GM12878 (cell line): ENCODE measurements around the gene SHD. TPM values are rescaled to one million over a fixed set of nuclear protein-coding genes. Genes with fewer than 3 reads are reported as not detected.

Experiments used
- ATAC-seq: fragments of 200-7000 bp; cut with Tn5 transposase; 3 replicates; pipeline ENCODE4 v1.9.1; 2020; ENCODE audit warnings: mild to moderate bottlenecking, moderate library complexity
- BruUV-seq: library from RNA; stranded (reverse); fragments of 400-500 nt; replicated peaks from 2 replicates; lab custom pipeline; 2021; lab: Mats Ljungman, UMichigan
- CTCF ChIA-PET: fragments of 300-600 bp; sonication (Branson Sonifier 250); formaldehyde crosslinking; extraction: SDS; loops from one replicate; lab custom pipeline; 2021; ENCODE audit warnings: inconsistent platforms; lab: Yijun Ruan, JAX
- POLR2A ChIA-PET: fragments of 350-600 bp; formaldehyde crosslinking; extraction: SDS; loops from one replicate; lab custom pipeline; 2021; ENCODE audit warnings: inconsistent platforms; lab: Charles Lee
- RAD21 ChIA-PET: fragments of 300-600 bp; sonication (Branson Sonifier 250); formaldehyde crosslinking; loops from one replicate; lab custom pipeline; 2023; ENCODE audit warnings: antibody characterized with exemption; ENCODE audit not compliant: unreplicated experiment; lab: Charles Lee
- SMC1A ChIA-PET: fragments of 300-600 bp; sonication (Branson Sonifier 250); formaldehyde crosslinking; loops from one replicate; lab custom pipeline; 2023; ENCODE audit not compliant: unreplicated experiment, uncharacterized antibody; lab: Charles Lee
- DNase-seq: peaks from one replicate; pipeline ENCODE4 v3.0.0-alpha.2; 2011; ENCODE audit warnings: low read depth, low spot score
- FAIRE-seq: peaks from 3 replicates; lab custom pipeline; 2011; peaks lifted over from hg19 to GRCh38; lab: Jason Lieb, UNC
- H2AFZ ChIP-seq: 2 replicates; pipeline ENCODE4 v1.6.0; 2011; ENCODE audit warnings: low read depth, low read length, control low read depth; ENCODE audit not compliant: control insufficient read depth
- H3K27ac ChIP-seq: 2 replicates; pipeline ENCODE4 v1.5.1; 2011; ENCODE audit warnings: control low read depth; ENCODE audit not compliant: control insufficient read depth, insufficient read depth
- H3K27me3 ChIP-seq, 2 experiments: replicated peaks in 1 of 2; 2 replicates each; pipeline versions ENCODE4 v1.6.0 to v1.6.1; 2011; ENCODE audit warnings: low read length in 1 of 2; ENCODE audit not compliant: control insufficient read depth in 2 of 2, insufficient read depth in 2 of 2
- H3K36me3 ChIP-seq, 2 experiments: 2 replicates each; pipeline ENCODE4 v1.5.1; 2011; ENCODE audit warnings: low read length in 1 of 2; ENCODE audit not compliant: control insufficient read depth in 2 of 2, insufficient read depth in 2 of 2
- H3K4me1 ChIP-seq: 2 replicates; pipeline ENCODE4 v1.6.1; 2011; ENCODE audit warnings: mild to moderate bottlenecking, low read length, moderate library complexity, mixed read lengths; ENCODE audit not compliant: control insufficient read depth, insufficient read depth
- H3K4me2 ChIP-seq: 2 replicates; pipeline ENCODE4 v1.6.0; 2011; ENCODE audit warnings: control low read depth; ENCODE audit not compliant: control insufficient read depth, insufficient read depth
- H3K4me3 ChIP-seq: fragments of 200-600 bp; sonication (generic); 2 replicates; pipeline ENCODE4 v1.5.1; 2016
- H3K79me2 ChIP-seq: 2 replicates; pipeline ENCODE4 v1.6.0; 2011; ENCODE audit warnings: low read length; ENCODE audit not compliant: control insufficient read depth, insufficient read depth
- H3K9ac ChIP-seq: 2 replicates; pipeline ENCODE4 v1.8.0; 2011; ENCODE audit warnings: low read length, control low read depth, mixed read lengths; ENCODE audit not compliant: control insufficient read depth, insufficient read depth
- H3K9me3 ChIP-seq: replicated peaks from 3 replicates; pipeline ENCODE4 v1.5.1; 2011; ENCODE audit warnings: mild to moderate bottlenecking, low read length; ENCODE audit not compliant: control insufficient read depth, insufficient read depth
- H4K20me1 ChIP-seq: 2 replicates; pipeline ENCODE4 v1.6.0; 2011; ENCODE audit not compliant: control insufficient read depth, insufficient read depth
- BACH1 ChIP-seq: fragments of 450-650 bp; IDR thresholded peaks from 2 replicates; pipeline ENCODE4 v1.6.1; 2017; ENCODE audit warnings: mild to moderate bottlenecking, borderline replicate concordance
- BCL3 ChIP-seq: IDR thresholded peaks from 2 replicates; pipeline ENCODE4 v1.6.1; 2011; ENCODE audit warnings: borderline replicate concordance, low read depth, mild to moderate bottlenecking, moderate library complexity, low read length; ENCODE audit not compliant: insufficient read depth, poor library complexity, severe bottlenecking
- CBX5 ChIP-seq: sonication (generic); IDR thresholded peaks from 2 replicates; pipeline ENCODE4 v1.6.1; 2016; ENCODE audit warnings: low read depth, moderate library complexity, mild to moderate bottlenecking, inconsistent platforms
- CTCF ChIP-seq, 3 experiments: IDR thresholded peaks in 2 of 3; conservative IDR thresholded peaks in 1 of 3; 2 replicates each; pipeline ENCODE4 v1.5.1; 2011; ENCODE audit warnings: low read depth in 3 of 3, low read length in 3 of 3, mild to moderate bottlenecking in 3 of 3, control low read depth in 2 of 3, moderate library complexity in 2 of 3, inconsistent platforms in 1 of 3, mixed read lengths in 1 of 3; ENCODE audit not compliant: control insufficient read depth in 2 of 3, insufficient read depth in 1 of 3; ENCODE audit errors: extremely low read depth in 1 of 3
- EGR1 ChIP-seq, 2 experiments: IDR thresholded peaks; 1 replicate in 1 of 2; 2 replicates in 1 of 2; pipeline ENCODE4 v1.6.1; 2011 to 2012; ENCODE audit warnings: low read depth in 2 of 2, low read length in 2 of 2, borderline replicate concordance in 1 of 2, mild to moderate bottlenecking in 1 of 2, moderate library complexity in 1 of 2
- ESRRA ChIP-seq: IDR thresholded peaks from 2 replicates; pipeline ENCODE4 v1.6.1; 2012; ENCODE audit warnings: mild to moderate bottlenecking, low read length, improper control_type of control experiment
- FOS ChIP-seq: IDR thresholded peaks from 3 replicates; pipeline ENCODE4 v1.6.1; 2011; ENCODE audit warnings: borderline replicate concordance; ENCODE audit not compliant: insufficient read length; ENCODE audit errors: extremely low read depth
- LARP7 ChIP-seq: fragments of 450-650 bp; IDR thresholded peaks from 2 replicates; pipeline ENCODE4 v1.6.1; 2017; ENCODE audit warnings: mild to moderate bottlenecking
- NFXL1 ChIP-seq: fragments of 450-650 bp; IDR thresholded peaks from 2 replicates; pipeline ENCODE4 v1.6.1; 2017; ENCODE audit warnings: antibody characterized with exemption, mild to moderate bottlenecking, borderline replicate concordance
- NFYB ChIP-seq: IDR thresholded peaks from 2 replicates; pipeline ENCODE4 v1.6.1; 2011; ENCODE audit warnings: low read depth, mild to moderate bottlenecking, low read length, improper control_type of control experiment, moderate library complexity; ENCODE audit not compliant: insufficient read depth
- NRF1 ChIP-seq: conservative IDR thresholded peaks from 2 replicates; pipeline ENCODE4 v1.6.1; 2011; ENCODE audit warnings: mild to moderate bottlenecking, low read depth, low read length, improper control_type of control experiment
- POLR2AphosphoS2 ChIP-seq: IDR thresholded peaks from 2 replicates; pipeline ENCODE4 v1.6.1; 2011; ENCODE audit warnings: low read depth, mild to moderate bottlenecking, low read length, improper control_type of control experiment, moderate library complexity
- TARDBP ChIP-seq: IDR thresholded peaks from 2 replicates; pipeline ENCODE4 v1.6.1; 2016; ENCODE audit warnings: borderline replicate concordance
- TCF7 ChIP-seq: IDR thresholded peaks from 2 replicates; pipeline ENCODE4 v1.6.1; 2014; ENCODE audit warnings: antibody characterized with exemption, borderline replicate concordance
- YY1 ChIP-seq: IDR thresholded peaks from 2 replicates; pipeline ENCODE4 v1.6.1; 2011; ENCODE audit warnings: low read depth, mild to moderate bottlenecking, low read length
- WGBS: methylation state at CpG from one replicate; pipeline ENCODE4 v1.1.6; 2016; ENCODE audit warnings: low lambda C conversion rate; ENCODE audit not compliant: insufficient replicate concordance, insufficient coverage; ENCODE audit errors: missing lambda C conversion rate; 5-methylcytosine and 5-hydroxymethylcytosine counted together
- in situ Hi-C: fragments of 300-500 bp; cut with MboI; formaldehyde crosslinking; loops from 9 replicates; pipeline ENCODE4 v1.14.3; 2018; ENCODE audit warnings: mixed read lengths
- intact Hi-C: fragments of 100-400 bp; cut with micrococcal nuclease; formaldehyde crosslinking; loops from one replicate; pipeline ENCODE4 v1.14.2; 2022; ENCODE audit not compliant: unreplicated experiment
- polyA plus RNA-seq, 11 experiments: library from polyadenylated mRNA; depleted of rRNA in 4 of 11; unstranded in 6 of 11; stranded (reverse) in 5 of 11; fragments of >200 nt; fragmentation: Nextera tagmentation in 4 of 11; fragmentation: Illumina TruSeq in 1 of 11; extraction: Ambion mirVana in 4 of 11; extraction: Trizol in 1 of 11; gene quantifications; 1 replicate in 1 of 11; 2 replicates in 10 of 11; pipeline versions ENCODE4 v1.2.1 to v1.2.3, GENCODE V29; 2011 to 2016; ENCODE audit warnings: inconsistent platforms in 2 of 11, missing spikeins in 2 of 11, low read depth in 1 of 11
- total RNA-seq, 4 experiments: library from RNA; depleted of rRNA in 3 of 4; stranded (reverse); fragments of >200 nt in 3 of 4; fragmentation: Illumina TruSeq in 1 of 4; extraction: Trizol in 1 of 4; gene quantifications; 2 replicates each; pipeline versions ENCODE4 v1.2.1 to v1.2.3, GENCODE V29; 2013 to 2021

The SHD gene
- total and polyA plus RNA-seq, 10 of the 15 experiments (the other 5 are each of a cell fraction or from before 2014, with no cell fraction given), result 0.09 TPM; not detected in 9

GRCh38 chr19:4246767-4247593 lies 32.1 kb upstream of the SHD start, which contains the start of gene YJU2 (continued):
- TF ChIP-seq TARDBP, result peak; percentile 73; the same call in 1 of the 2 replicates
- peak; percentile 92 for TF ChIP-seq NFXL1
- TF ChIP-seq FOS, result peak; percentile 97
- peak; percentile 97 for TF ChIP-seq POLR2AphosphoS2
- peak; percentile 68 for TF ChIP-seq BCL3
- peak; percentile 56; the same call in 1 of the 2 replicates for TF ChIP-seq TCF7
- TF ChIP-seq EGR1 (IDR thresholded peaks at IDR 0.05; ENCODE audit: borderline replicate concordance in 1 of 2, low read depth in 2 of 2, low read length in 2 of 2), result peak in 1 of 2 experiments; percentile 62; a peak in 2 of 3 replicates
- TF ChIP-seq NFYB, result peak; percentile 100
- no peak for TF ChIP-seq ESRRA

DNA sequence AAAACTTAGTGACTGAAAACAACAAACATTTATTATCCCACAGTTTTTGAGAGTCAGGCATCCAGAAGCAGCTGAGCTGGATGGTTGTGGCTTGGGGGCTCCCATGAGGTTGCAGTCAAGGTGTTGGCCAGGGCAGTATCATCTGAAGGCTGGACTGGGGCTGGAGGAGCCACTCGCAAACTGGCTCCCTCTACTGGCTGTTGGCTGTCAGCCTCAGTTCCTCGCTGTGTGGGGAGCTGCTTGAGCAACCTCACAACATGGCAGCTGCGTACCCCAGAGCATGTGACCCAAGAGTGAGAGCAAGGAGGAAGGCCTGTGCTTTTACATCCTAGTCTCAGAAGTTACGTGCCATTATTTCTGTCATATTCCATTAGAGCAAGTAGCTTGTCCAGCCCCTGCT lies 22.5 kb upstream of the SHD start:
- no peaks in the 10 kb centered on the region for H4K20me1 ChIP-seq
- TF ChIP-seq BACH1 (no peak), LARP7 (no peak), CBX5 (peak; percentile 75; the same call in 1 of the 2 replicates), CTCF (IDR thresholded peaks at IDR 0.05 in 2 of 3, conservative IDR thresholded peaks at IDR 0.05 in 1 of 3; ENCODE audit: control insufficient read depth in 2 of 3, extremely low read depth in 1 of 3, insufficient read depth in 1 of 3, low read depth in 3 of 3, low read length in 3 of 3) (0 out of 6 replicates have a peak, but pooled peaks of 1 of the 3 experiments have one; percentile 20), NRF1 (no peak), YY1 (peak; percentile 58; the same call in 1 of the 2 replicates)
- H3K79me2 ChIP-seq, result no peaks in the 10 kb centered on the region
- H3K36me3 ChIP-seq, result peaks cover 18 to 34% of the 10 kb centered on the region in 2 experiments
- no peak overlapping the region for H3K9ac ChIP-seq
- RAD21 ChIA-PET, result no interaction called here
- intact Hi-C loops (no loop called here), in situ Hi-C loops (no loop called here)
- no peaks in the 10 kb centered on the region for H3K4me1 ChIP-seq
- POLR2A ChIA-PET, result no interaction called here
- 93% methylated on average over 4 of the region's 4 CpGs for WGBS
- CTCF ChIA-PET, result interaction anchor here (0.6 to 1.4 kb wide), 3 partner anchors 10 to 227 kb away, joined by 3 to 4 read pairs (median 4); no protein-coding TSS in a partner anchor
- SMC1A ChIA-PET, result no interaction called here
- DNase-seq (no peak), FAIRE-seq (no peak), ATAC-seq (no peak)
- no TSS peak for BruUV-seq
- H3K27me3 ChIP-seq, result no peaks in the 10 kb centered on the region
- no peak overlapping the region for H3K4me2 ChIP-seq
- peaks cover 5% of the 10 kb centered on the region; the same call in 1 of the 3 replicates for H3K9me3 ChIP-seq
- H3K27ac ChIP-seq, result no peak overlapping the region
- no peak overlapping the region for H2AFZ ChIP-seq
- H3K4me3 ChIP-seq, result no peak overlapping the region
